Suppressor macrophage treated with lipopolysaccharide for 4 hours (primary cell): ENCODE results near the gene HCAR3.
"Not testable (repeated sequence)": the region's sequence is repeated elsewhere in the genome, so short reads cannot be mapped to it uniquely, and the experiment has no call there.

Source experiments
- DNase-seq: peaks from one replicate; pipeline ENCODE4 v3.0.0-alpha.2; 2020

Gene HCAR3

GRCh38 chr12:122716658-122717057 is at the start of gene HCAR3:
HCAR3 (minus strand) TSS chr12:122716811; CDS start chr12:122716737, 74 bp downstream.
- DNase-seq: peak; percentile 90

- DNase-seq: no peak
These were observed 41.0 kb upstream of the HCAR3 start for GRCh38 chr12:122757568-122757967.

GRCh38 chr12:122754790-122755189 is 38.2 kb upstream of the HCAR3 start:
- DNase-seq: no peak

GRCh38 chr12:122753319-122753650 is 36.7 kb upstream of the HCAR3 start:
- no peak for DNase-seq

- DNase-seq: peak; percentile 99
These were observed 36.1 kb upstream of the HCAR3 start, which contains the start of gene DENR for GRCh38 chr12:122752464-122753318. DENR (plus strand) TSS chr12:122752824; CDS start chr12:122753702, 878 bp downstream.

- not testable (repeated sequence) for DNase-seq
These were observed 34.3 kb upstream of the HCAR3 start for GRCh38 chr12:122750781-122751515.

- DNase-seq: no peak
These were observed 33.1 kb upstream of the HCAR3 start for GRCh38 chr12:122749569-122750332.

- DNase-seq: peak; percentile 28
These were observed 30.9 kb upstream of the HCAR3 start for GRCh38 chr12:122747224-122748135.

GRCh38 chr12:122743895-122744525 is 27.4 kb upstream of the HCAR3 start:
- peak; percentile 71 for DNase-seq

- DNase-seq: no peak
These were observed 23.7 kb upstream of the HCAR3 start for GRCh38 chr12:122740351-122740750.

- no peak for DNase-seq
These were observed 22.0 kb upstream of the HCAR3 start for GRCh38 chr12:122738571-122738970.

GRCh38 chr12:122732611-122733010 is 16.0 kb upstream of the HCAR3 start:
- DNase-seq: no peak

- no peak for DNase-seq
These were observed 15.6 kb upstream of the HCAR3 start for GRCh38 chr12:122732170-122732569.

- DNase-seq: no peak
These were observed 13.8 kb upstream of the HCAR3 start, which contains the start of gene HCAR1 for GRCh38 chr12:122730215-122731014. HCAR1 (minus strand) TSS chr12:122730844; CDS start chr12:122730339, 505 bp downstream.

- no peak for DNase-seq
These were observed 13.1 kb upstream of the HCAR3 start for GRCh38 chr12:122729583-122730214.

GRCh38 chr12:122726080-122726558 is 9.5 kb upstream of the HCAR3 start:
- DNase-seq: peak; percentile 46

GRCh38 chr12:122725452-122726079 is 9.0 kb upstream of the HCAR3 start:
- DNase-seq: no peak

GRCh38 chr12:122724641-122725243 is 8.1 kb upstream of the HCAR3 start:
- DNase-seq: no peak

GRCh38 chr12:122722387-122722786 is 5.8 kb upstream of the HCAR3 start:
- DNase-seq: peak; percentile 36
